GM20431 (cell line): ENCODE data around the gene NRN1L.
"Not testable (repeated sequence)": the region's sequence is repeated elsewhere in the genome, so short reads cannot be mapped to it uniquely, and the experiment has no call there.

Source experiments
- in situ Hi-C: fragments of 300-500 bp; cut with MseI, MboI; formaldehyde crosslinking; loops from one replicate; pipeline ENCODE4 v1.15.0; 2020; ENCODE audit warnings: low sequenced_read_pairs; ENCODE audit not compliant: unreplicated experiment

Gene NRN1L

DNA sequence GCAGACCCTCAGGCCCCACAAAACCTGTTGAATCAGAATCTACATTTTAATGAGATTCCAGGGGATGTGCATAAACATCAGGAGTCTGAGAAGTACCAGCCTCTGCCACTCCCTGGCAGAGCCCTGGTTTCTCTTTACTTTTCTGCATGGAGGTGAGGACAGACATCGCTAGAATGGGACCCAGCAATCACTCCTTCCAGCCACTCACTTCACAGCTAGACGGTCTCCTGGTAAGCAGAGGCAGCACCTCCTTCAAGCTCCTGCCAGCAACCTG is 30.7 kb downstream of the NRN1L start:
- in situ Hi-C loops = not testable (repeated sequence)

DNA sequence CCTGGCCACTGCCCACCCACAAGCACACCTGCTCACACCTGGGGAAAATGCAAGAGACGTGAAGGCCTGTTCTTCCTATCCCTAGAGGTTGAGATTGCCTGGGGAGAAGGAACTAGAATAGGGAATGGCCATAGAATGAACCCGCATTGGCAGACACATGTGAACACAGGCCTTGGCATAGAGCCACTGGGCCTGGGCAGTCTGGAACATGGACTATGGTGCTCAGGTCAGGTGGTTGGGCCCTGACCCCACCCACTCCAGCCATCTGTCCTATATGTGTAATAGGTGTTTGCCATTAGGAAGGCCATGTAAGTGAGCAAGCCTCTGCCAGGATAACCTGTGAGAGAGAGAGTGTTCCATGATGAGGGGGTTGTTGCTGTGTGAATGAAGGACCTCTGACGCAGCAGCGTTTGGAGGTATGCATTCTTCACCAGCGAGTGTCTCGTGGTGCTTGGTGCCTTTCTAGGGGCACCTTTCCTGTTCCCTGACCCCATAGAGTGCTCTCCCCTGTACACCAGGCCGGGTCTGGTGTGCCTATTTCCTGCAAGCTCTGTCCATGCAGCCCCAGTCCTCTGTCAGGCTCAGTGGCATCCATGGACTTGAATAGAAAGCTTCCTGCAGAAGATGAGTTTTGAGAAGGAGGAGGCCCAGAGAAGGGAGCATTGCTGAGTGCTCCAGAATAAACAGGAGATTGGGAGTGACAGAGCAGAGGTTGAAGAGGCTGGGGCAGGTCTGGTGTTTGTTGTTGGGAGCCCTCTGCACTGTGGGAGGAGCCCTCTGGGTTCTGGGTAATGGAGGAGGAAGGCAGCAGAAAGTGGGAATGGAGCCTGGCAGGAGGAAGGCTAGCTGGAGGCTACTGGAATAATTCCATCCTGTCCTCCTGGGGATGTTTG is 31.4 kb downstream of the NRN1L start:
- in situ Hi-C loops = no loop called here

DNA sequence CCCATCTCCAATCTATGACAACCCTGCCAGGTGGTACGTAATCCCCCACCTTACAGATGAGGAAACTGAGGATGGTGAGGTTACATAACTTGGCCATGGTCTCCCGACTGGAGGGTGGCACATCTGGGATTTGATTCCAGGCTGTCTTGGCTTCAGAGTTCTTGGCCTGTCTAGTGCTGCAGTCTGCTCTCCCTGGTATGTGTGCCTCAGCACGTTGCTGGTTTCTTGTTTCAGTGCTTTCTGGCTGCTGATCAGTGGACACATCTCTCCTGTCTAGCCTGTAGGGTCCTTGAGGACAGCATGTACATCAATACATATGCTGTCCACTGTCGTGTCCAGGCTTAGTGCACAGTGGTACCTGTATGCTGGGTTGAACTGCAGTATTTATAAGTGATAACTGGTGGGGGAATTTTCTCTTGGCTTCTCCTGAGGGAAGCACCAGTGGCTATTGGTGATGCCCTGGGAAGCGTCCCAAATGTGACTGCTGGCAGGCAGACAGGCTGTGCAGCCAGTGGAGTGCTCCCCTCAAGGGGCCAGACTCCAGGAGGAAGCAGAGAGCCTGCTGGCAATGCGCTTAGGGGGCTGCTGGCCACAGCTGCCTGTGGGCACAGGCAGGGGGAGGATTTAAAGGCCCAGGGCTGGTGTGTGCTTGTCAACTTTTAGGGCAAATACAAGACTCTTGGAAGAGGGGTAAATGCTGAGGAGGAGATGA is 32.6 kb downstream of the NRN1L start:
- in situ Hi-C loops = no loop called here

DNA sequence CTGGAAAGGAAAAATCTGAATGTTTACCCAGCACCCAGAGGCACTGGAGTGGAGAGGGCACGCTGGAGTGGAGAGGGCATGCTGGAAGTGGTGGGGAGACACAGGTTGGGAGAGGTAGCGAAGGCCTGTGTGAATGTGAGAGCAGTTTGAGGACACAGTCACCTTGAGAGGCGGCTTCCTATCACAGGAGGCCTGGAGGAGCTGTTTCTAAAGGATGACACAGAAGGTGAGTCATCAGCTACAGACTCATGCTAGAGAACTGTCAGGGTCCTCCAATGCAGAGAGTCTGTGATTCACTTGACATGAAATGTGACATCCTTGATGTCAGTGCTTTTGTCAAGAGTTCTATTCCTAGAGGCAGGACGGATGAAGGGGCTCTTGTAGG is 33.2 kb downstream of the NRN1L start:
- in situ Hi-C loops = no loop called here

DNA sequence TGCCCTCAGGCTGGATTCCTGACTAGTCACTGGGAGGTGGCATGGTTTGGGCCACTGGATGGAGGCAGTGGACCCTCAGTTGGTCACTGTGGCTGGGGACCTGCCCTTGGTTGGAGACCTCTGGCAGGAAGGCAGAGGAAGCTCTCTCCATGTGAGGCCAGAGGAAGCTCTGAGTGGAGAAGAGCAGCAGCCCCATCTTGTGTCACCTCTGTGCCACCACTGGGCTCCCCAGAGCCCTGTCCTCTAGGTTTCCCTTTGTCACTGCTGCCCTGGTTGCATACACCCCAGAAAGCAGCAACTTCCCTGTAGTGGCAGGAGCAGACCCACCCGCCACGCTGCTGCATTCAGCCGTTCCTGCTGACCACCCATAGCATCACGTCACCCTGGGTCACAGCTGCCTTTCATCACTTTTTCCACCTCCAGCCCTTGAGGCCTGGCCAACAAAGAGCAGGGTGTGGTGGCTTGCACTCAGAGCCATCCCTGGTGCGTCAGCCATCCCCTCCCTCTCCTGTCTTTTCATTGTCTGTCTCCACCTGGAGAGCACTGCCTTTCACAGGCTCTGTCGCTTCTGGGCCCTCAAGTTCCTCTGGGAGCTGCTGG is 35.0 kb downstream of the NRN1L start:
- in situ Hi-C loops = no loop called here

DNA sequence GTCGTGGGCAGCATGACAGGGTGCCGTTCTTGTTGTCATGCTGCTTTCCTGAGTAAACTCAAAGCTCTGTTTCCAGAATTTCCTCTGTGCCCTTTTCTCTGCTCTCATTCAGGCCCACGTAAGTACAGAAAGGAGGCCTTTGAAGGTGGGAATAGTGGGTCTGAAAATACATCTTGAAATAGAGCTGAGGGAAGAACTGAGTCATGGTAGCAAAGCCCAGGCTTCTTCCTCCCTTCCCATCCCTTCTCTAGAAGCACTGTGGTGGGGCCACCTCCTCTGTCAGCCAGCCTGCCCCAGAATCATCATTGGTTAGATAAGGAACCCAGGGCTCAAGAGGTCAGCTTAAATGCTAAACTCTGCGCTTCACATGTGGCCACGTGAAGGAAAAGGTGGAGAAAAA is 37.5 kb downstream of the NRN1L start:
- in situ Hi-C loops = no loop called here

DNA sequence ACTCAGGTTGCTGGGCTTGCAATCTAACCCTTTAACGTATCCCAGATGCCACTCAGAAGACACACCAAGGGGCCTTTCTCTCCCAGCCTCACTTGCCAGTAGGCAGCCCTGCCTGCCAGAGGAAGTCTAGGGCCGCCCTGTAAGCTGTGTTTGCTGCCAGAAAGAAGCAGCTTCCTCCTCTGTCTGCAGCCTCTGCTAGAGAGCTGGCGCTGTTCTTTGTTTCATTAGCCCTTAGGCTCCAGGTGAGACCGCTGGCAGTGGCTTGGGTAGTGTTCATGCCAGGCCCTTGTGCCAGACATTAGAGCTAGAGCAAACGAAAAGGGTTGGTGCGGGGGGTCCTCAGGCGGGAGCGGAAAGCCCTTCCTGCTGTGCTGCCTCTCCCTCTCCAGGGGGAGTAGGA is 38.1 kb downstream of the NRN1L start:
- in situ Hi-C loops = no loop called here

DNA sequence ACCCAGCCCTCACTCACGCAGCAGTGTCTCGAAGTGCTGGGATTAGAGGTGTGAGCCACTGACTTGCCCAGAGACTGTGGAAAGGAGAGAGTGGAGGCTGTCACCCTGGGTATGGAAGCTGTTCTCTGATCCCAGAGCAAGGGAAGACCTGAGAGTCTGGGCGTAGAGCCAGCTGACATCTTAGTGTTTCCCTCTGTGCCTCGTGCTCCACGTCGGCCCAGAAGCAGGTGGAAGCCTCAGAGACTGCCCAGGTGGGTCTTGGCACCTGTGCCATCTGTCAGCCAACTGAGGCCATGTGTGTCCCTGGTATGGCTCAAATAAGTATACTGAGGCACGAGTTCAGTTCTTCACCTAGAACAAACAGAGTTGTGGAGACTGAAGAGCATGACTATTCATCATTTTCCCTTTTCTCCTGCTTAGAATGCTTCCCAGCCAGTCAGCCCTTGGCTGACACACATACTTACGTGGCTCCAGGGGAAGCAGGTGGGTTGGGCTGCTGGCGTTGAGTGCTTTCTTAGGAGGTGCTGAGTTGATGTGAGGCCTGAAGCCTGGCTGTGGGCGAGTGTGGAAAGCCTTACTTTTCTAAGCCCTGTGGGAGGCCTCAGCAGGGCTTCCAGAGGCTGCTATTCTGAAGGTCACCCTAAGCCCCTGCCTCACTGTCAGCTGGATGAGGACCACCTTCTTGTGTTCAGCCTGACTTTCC is 38.9 kb downstream of the NRN1L start:
- in situ Hi-C loops = no loop called here

DNA sequence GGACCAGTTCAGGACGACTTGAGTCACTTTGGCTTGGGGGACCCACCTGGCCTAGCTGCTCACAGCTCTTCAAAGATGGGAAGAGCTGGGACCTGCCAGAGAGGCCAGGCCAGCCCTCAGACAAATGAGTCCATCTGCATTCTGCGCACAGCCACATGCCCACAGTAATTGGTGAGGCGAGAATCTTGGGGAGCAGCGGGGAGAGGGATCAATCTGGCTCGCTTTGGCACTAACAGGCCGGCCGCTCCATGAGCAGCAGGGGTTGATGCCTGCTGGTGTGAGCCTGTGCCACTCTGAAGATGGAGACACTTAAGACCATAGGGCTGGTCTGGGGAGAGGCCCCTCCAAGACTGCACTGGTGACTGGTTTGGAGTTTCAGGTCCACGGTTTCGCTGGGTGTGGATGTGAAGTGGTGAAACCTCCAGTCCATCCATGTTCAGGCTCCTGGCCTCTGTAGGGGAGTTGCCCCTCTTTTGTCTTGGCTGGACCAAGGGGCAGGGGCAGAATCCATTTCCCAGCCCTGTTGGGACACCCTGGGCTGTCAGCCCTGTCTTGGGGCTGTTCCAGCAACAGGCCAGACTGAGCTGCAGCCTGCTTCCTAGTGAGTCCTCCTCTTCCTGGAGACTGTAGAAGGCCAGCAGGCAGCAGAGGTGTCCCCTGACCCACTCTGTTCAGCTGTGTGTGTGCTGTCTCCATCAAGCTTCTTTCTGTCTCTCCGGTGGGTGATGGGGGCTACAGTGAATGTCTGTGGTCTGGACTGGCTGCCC is 39.6 kb downstream of the NRN1L start:
- in situ Hi-C loops = no loop called here

DNA sequence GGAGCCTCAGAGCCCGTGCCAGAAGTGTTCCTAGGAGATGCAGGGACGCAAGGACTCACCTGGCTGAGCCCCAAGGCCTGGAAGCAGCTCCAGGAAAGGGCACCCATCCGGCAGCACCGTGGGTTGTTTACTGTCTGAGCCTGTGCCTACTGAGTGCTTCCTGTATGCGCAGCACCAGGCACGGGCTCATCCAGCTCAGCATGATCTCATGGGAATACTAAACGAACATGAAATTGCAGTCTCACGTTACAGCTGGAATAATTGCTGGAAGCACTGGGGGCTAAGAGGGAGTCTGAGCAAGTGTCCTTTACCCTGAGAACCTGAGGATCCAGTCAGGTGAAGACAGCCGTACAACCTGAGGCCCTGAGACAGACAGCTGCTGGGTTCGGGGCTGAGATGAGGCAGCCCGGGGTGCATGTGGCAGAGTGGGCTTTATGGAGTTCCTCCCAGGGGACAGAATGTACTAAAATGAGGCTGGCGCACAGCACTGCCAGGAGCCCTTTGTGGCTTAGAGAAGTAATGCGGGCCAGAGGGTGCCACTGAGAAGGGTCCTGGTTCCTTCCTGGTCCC is 41.6 kb downstream of the NRN1L start:
- in situ Hi-C loops = no loop called here

DNA sequence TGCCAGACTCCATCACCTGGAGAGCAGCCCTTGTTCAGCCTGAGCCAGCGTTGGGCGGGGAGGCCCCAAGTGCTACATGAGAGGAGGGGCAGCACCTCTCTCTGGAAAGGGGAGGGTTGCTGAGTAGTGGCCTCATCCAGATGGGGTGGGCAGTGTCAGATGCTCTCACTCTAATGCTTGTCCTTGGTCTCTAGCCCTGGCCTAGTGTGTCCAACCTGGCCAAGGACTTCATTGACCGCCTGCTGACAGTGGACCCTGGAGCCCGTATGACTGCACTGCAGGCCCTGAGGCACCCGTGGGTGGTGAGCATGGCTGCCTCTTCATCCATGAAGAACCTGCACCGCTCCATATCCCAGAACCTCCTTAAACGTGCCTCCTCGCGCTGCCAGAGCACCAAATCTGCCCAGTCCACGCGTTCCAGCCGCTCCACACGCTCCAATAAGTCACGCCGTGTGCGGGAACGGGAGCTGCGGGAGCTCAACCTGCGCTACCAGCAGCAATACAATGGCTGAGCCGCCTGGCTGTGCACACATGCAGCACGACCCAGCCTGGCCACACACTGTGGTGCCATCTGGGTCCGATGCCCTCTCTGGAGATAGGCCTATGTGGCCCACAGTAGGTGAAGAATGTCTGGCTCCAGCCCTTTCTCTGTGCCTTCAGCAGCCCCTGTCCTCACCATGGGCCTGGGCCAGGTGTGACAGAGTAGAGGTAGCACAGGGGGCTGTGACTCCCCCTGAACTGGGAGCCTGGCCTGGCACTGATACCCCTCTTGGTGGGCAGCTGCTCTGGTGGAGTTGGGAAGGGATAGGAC is 42.7 kb downstream of the NRN1L start:
- in situ Hi-C loops = no loop called here

DNA sequence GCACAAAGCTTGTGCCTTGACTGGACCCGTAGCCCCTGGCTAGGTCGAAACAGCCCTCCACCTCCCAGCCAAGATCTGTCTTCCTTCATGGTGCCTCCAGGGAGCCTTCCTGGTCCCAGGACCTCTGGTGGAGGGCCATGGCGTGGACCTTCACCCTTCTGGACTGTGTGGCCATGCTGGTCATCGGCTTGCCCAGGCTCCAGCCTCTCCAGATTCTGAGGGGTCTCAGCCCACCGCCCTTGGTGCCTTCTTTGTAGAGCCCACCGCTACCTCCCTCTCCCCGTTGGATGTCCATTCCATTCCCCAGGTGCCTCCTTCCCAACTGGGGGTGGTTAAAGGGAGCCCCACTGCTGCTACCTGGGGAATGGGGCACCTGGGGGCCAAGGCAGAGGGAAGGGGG is 43.5 kb downstream of the NRN1L start:
- in situ Hi-C loops = no loop called here

DNA sequence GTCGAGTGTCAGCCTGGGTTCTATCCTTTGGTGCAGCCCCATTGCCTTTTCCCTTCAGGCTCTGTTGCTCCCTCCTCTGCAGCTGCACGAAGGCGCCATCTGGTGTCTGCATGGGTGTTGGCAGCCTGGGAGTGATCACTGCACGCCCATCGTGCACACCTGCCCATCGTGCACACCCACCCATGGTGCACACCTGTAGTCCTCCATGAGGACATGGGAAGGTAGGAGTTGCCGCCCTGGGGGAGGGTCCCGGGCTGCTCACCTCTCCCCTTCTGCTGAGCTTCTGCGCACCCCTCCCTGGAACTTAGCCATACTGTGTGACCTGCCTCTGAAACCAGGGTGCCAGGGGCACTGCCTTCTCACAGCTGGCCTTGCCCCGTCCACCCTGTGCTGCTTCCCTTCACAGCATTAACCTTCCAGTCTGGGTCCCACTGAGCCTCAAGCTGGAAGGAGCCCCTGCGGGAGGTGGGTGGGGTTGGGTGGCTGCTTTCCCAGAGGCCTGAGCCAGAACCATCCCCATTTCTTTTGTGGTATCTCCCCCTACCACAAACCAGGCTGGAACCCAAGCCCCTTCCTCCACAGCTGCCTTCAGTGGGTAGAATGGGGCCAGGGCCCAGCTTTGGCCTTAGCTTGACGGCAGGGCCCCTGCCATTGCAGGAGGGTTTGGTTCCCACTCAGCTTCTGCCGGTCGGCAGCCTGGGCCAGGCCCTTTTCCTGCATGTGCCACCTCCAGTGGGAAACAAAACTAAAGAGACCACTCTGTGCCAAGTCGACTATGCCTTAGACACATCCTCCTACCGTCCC is 44.1 kb downstream of the NRN1L start:
- in situ Hi-C loops = no loop called here

DNA sequence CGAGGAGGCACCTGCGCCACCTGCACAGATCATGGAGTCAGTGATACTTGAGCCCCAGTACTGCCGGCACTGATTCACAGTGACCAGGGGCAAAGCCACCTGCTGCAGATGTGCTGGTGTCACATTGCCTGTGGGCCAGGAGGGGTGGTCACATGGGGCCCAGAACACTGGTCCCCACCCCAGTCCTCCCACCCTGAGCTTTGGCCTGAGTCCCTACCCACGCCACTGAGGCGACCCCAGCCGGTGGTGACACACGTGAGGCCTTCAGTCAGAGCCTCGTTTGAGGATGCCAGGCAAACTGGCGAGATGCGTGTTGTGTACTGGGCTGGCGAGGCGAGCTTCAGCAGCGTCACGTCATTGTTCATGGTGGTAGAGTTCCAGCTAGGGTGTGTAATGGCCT is 45.5 kb downstream of the NRN1L start:
- in situ Hi-C loops = no loop called here

DNA sequence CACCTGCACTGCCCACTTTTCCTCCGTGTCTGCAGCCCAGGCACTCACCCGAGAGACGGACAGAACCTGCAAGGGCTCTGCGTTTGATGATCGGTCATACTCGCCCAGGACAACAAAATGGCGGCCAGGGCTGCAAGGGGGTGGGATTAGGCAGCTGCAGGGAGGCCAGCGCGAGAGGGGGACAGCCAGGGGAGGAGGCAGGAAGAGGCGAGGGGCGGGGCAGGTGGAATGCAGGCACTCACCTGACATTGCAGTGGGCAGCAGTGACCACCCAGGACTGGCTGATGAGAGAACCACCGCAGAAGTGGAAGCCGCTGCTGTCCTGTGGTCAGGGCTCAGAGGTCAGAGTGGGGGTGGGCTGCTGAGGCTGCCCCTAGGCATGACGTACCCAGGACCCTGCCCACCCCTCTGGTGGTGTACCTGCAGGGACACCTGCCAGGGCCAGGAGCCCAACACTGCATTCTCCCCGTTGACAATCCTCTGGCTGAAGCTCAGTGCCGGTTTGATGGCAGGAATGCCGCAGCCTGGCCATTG is 46.1 kb downstream of the NRN1L start:
- in situ Hi-C loops = no loop called here

DNA sequence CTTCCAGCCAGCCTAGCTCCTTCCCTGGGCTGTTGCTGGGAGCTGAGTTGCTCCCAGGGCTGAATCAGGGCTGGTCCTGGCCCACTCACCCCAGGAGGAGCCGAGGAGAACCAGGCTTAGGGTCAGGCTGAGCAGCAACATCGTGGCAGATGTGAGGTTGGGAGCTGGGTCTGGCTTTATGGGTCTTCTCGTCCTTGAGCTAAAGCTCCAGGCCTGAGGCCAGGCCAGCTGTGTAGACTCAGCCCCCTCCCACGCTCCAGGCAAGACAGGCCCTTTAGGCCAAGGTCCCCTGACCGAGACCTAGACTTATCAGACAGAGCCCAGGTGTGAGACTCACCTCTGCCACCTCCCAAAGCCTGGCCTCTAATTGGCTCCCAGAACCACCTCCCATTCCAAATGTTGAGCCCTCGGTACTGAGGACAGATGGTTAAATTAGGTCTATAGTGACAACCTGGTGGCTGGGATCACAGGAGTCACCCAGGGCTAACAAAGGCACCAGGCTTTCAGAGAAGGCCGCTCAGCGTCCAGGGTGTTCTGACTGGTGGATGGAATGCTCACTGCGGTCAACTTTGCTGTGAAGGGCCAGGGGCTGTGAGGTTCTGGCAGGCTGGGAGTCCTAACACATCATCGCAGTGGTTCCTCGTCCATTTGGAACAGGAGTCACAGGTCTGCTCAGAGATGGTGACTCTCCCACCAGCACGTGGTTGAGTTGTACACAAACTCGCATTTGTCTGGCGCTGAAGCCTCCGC is 47.2 kb downstream of the NRN1L start, which contains the start of gene CTRL:
Gene CTRL (minus strand): TSS at position 151 of the 750 bp plus-strand sequence. CDS start 10 bp downstream, at position 141.
- in situ Hi-C loops = no loop called here

DNA sequence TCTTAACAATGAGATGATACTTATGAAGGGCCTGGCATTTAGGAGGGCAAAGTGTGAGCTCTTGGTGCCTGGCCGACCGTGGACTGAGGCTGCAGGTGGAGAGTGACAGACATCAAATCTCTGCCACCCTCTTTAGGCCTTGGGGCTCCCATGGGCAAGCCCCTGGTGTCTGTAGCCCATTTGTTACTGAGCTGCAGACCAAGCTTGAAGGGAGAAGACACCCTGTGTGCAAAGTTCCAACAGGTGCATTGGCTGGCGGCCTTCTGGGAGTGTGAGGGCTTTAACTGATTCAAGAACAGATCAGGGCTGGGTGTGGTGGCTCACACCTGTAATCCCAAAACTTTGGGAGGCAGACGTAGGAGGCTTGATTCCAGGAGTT is 47.8 kb downstream of the NRN1L start:
- in situ Hi-C loops = no loop called here
